ENCODE results near the gene MND1.

DNA sequence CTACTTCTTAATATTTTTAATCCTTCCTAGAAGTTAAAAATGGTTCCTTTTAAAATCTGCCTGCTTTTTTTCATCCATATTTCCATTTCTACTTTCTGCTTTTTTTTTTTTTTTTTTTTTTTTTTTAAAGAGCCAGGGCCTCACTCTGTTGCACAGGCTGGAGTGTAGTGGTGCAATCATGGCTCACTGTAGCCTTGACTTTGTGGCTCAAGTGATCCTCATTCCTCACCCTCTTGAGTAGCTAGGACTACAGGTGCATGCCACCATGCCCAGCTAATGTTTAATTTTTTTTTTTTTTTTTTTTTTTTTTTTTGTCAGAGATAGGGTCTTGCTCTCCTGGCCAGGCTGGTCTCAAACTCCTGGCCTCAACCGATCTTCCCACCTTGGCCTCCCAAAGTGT, 39.7 kb downstream of the MND1 start:
- TF ChIP-seq, protein P1, sequence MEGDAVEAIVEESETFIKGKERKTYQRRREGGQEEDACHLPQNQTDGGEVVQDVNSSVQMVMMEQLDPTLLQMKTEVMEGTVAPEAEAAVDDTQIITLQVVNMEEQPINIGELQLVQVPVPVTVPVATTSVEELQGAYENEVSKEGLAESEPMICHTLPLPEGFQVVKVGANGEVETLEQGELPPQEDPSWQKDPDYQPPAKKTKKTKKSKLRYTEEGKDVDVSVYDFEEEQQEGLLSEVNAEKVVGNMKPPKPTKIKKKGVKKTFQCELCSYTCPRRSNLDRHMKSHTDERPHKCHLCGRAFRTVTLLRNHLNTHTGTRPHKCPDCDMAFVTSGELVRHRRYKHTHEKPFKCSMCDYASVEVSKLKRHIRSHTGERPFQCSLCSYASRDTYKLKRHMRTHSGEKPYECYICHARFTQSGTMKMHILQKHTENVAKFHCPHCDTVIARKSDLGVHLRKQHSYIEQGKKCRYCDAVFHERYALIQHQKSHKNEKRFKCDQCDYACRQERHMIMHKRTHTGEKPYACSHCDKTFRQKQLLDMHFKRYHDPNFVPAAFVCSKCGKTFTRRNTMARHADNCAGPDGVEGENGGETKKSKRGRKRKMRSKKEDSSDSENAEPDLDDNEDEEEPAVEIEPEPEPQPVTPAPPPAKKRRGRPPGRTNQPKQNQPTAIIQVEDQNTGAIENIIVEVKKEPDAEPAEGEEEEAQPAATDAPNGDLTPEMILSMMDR (IDR thresholded peaks at IDR 0.05; ENCODE audit: low read length): no peak
- no peak for TF ChIP-seq EZH2 (IDR thresholded peaks at IDR 0.05; ENCODE audit: borderline replicate concordance, low read length)
